Peyer's patch (tissue), 4 donors: ENCODE results near the gene TM4SF18. TPM values are rescaled to one million over a fixed set of nuclear protein-coding genes. Genes with fewer than 3 reads are reported as not detected.

Experiments
- DNase-seq, 3 donors: peaks; one replicate each; pipeline ENCODE4 v3.0.0-alpha.2; 2017 to 2019
- H3K27ac ChIP-seq, 4 donors: fragments of 200-600 bp; sonication (generic); one replicate each; pipeline ENCODE4 v1.5.1; 2016 to 2019
- H3K27me3 ChIP-seq, 2 donors: fragments of 200-600 bp; sonication (generic); one replicate each; pipeline ENCODE4 v1.5.1; 2019
- H3K36me3 ChIP-seq, 3 donors: fragments of 200-600 bp; sonication (generic); one replicate each; pipeline ENCODE4 v1.5.1; 2016 to 2019
- H3K4me1 ChIP-seq, 4 donors: fragments of 200-600 bp; sonication (generic); one replicate each; pipeline ENCODE4 v1.5.1; 2016 to 2019
- H3K4me3 ChIP-seq, 4 donors: fragments of 200-600 bp; sonication (generic); 1 replicate in 3 of 4; 2 replicates in 1 of 4; pipeline ENCODE4 v1.5.1; 2016 to 2019; ENCODE audit warnings: mild to moderate bottlenecking in 1 of 4
- H3K9me3 ChIP-seq, 4 donors: fragments of 200-600 bp; sonication (generic); one replicate each; pipeline ENCODE4 v1.5.1; 2016 to 2019; ENCODE audit warnings: mild to moderate bottlenecking in 1 of 4
- CTCF ChIP-seq, 6 experiments: fragments of 450-650 bp in 4 of 6; fragments of 200-600 bp in 2 of 6; sonication (generic) in 1 of 6; IDR thresholded peaks; one replicate each; pipeline ENCODE4 v1.5.1; 2017 to 2019; ENCODE audit warnings: antibody characterized with exemption in 6 of 6, mild to moderate bottlenecking in 3 of 6, moderate library complexity in 1 of 6
- POLR2A ChIP-seq, 2 donors: fragments of 450-650 bp; IDR thresholded peaks; one replicate each; pipeline ENCODE4 v1.5.1; 2017; ENCODE audit warnings: antibody characterized with exemption in 2 of 2, mild to moderate bottlenecking in 2 of 2, moderate library complexity in 2 of 2
- total RNA-seq, 4 donors: library from RNA; depleted of rRNA; stranded (reverse); fragments of >200 nt; gene quantifications; one replicate each; pipeline ENCODE4 v1.1.0, GENCODE V29; 2016

The TM4SF18 gene
- total RNA-seq, 4 donors from 2014 or later = 1.1 to 6.6 (median 3.3) TPM

- peaks cover 0 to 24% (median 0%) of the 10 kb centered on the region in 4 donors for H3K4me1 ChIP-seq
- TF ChIP-seq CTCF (IDR thresholded peaks at IDR 0.05) (no peak), POLR2A (IDR thresholded peaks at IDR 0.05) (no peak)
- DNase-seq = no peak
Observed at GRCh38 chr3:149368674-149369497, 35.5 kb upstream of the TM4SF18 start.

GRCh38 chr3:149368201-149368673, 34.8 kb upstream of the TM4SF18 start:
- TF ChIP-seq CTCF (IDR thresholded peaks at IDR 0.05) = no peak
- TF ChIP-seq POLR2A (IDR thresholded peaks at IDR 0.05) = no peak
- Histone ChIP-seq H3K4me3 (no peak overlapping the region), H3K4me1 (peaks cover 0 to 24% (median 0%) of the 10 kb centered on the region in 4 donors), H3K27me3 (no peaks in the 10 kb centered on the region), H3K9me3 (no peaks in the 10 kb centered on the region), H3K27ac (no peak overlapping the region), H3K36me3 (no peaks in the 10 kb centered on the region)
- DNase-seq = no peak

More at GRCh38 chr3:149368674-149369497, 35.5 kb upstream of the TM4SF18 start:
- Histone ChIP-seq H3K27me3 (no peaks in the 10 kb centered on the region), H3K27ac (no peak overlapping the region), H3K4me3 (no peak overlapping the region), H3K9me3 (no peaks in the 10 kb centered on the region), H3K36me3 (no peaks in the 10 kb centered on the region)

- Histone ChIP-seq H3K27ac (peak overlapping the region in 2 of 4 donors; percentile 4 to 40), H3K9me3 (no peaks in the 10 kb centered on the region), H3K36me3 (no peaks in the 10 kb centered on the region), H3K4me1 (peaks cover 0 to 24% (median 0%) of the 10 kb centered on the region in 4 donors), H3K27me3 (no peaks in the 10 kb centered on the region), H3K4me3 (no peak overlapping the region)
- peak in 1 of 3 donors; percentile 69 for DNase-seq
- TF ChIP-seq POLR2A (IDR thresholded peaks at IDR 0.05) = no peak
- no peak for TF ChIP-seq CTCF (IDR thresholded peaks at IDR 0.05)
Observed at GRCh38 chr3:149366941-149367840, 33.8 kb upstream of the TM4SF18 start.

GRCh38 chr3:149366031-149366430, 32.6 kb upstream of the TM4SF18 start:
- Histone ChIP-seq H3K4me1 (peaks cover 0 to 16% (median 0%) of the 10 kb centered on the region in 4 donors), H3K36me3 (no peaks in the 10 kb centered on the region), H3K27me3 (no peaks in the 10 kb centered on the region), H3K9me3 (no peaks in the 10 kb centered on the region), H3K27ac (no peak overlapping the region), H3K4me3 (no peak overlapping the region)
- TF ChIP-seq CTCF (IDR thresholded peaks at IDR 0.05) (no peak), POLR2A (IDR thresholded peaks at IDR 0.05) (no peak)
- no peak for DNase-seq

GRCh38 chr3:149364624-149365023, 31.2 kb upstream of the TM4SF18 start:
- no peak for TF ChIP-seq POLR2A (IDR thresholded peaks at IDR 0.05)
- TF ChIP-seq CTCF (IDR thresholded peaks at IDR 0.05) = no peak
- peaks cover 0 to 10% (median 0%) of the 10 kb centered on the region in 4 donors for H3K4me1 ChIP-seq
- H3K4me3 ChIP-seq = no peak overlapping the region
- H3K9me3 ChIP-seq = no peaks in the 10 kb centered on the region
- no peaks in the 10 kb centered on the region for H3K27me3 ChIP-seq
- H3K27ac ChIP-seq = no peak overlapping the region
- H3K36me3 ChIP-seq = no peaks in the 10 kb centered on the region
- DNase-seq = no peak
